OCI-LY7 (cell line): ENCODE data around the gene ZNF467. TPM values are rescaled to one million over a fixed set of nuclear protein-coding genes. Genes with fewer than 3 reads are reported as not detected.

Experiments
- BruUV-seq: library from RNA; stranded (reverse); fragments of 400-500 nt; replicated peaks from 2 replicates; lab custom pipeline; 2021; lab: Mats Ljungman, UMichigan
- CTCF ChIA-PET: fragments of 300-600 bp; sonication (Branson Sonifier 250); formaldehyde crosslinking; loops from one replicate; lab custom pipeline; 2022; ENCODE audit warnings: antibody characterized with exemption; ENCODE audit not compliant: unreplicated experiment; lab: Charles Lee
- POLR2A ChIA-PET: fragments of 300-600 bp; sonication (Branson Sonifier 250); formaldehyde crosslinking; loops from one replicate; lab custom pipeline; 2022; ENCODE audit warnings: antibody characterized with exemption; lab: Charles Lee
- DNase-seq: peaks from one replicate; pipeline ENCODE4 v3.0.0-alpha.2; 2015; ENCODE audit warnings: low spot score
- H2AFZ ChIP-seq: fragments of 200-600 bp; sonication (generic), shearing (Covaris generic); 2 replicates; pipeline ENCODE4 v1.6.1; 2014; ENCODE audit warnings: mild to moderate bottlenecking, antibody characterized with exemption, low read length, moderate library complexity
- H3K27ac ChIP-seq: fragments of 200-600 bp; sonication (generic); 2 replicates; pipeline ENCODE4 v1.5.1; 2014; ENCODE audit warnings: mixed run types, low read depth, mild to moderate bottlenecking, moderate library complexity, low read length, inconsistent platforms; ENCODE audit not compliant: poor library complexity, severe bottlenecking
- H3K36me3 ChIP-seq: fragments of 200-600 bp; sonication (generic); 2 replicates; pipeline ENCODE4 v1.6.1; 2014; ENCODE audit warnings: mild to moderate bottlenecking, antibody characterized with exemption, low read length, moderate library complexity, mixed read lengths; ENCODE audit not compliant: insufficient read depth
- H3K4me1 ChIP-seq: fragments of 200-600 bp; sonication (generic); 2 replicates; pipeline ENCODE4 v1.5.1; 2014; ENCODE audit warnings: mild to moderate bottlenecking, low read length; ENCODE audit not compliant: insufficient read depth, poor library complexity, severe bottlenecking
- H3K4me2 ChIP-seq: fragments of 200-600 bp; sonication (generic); 2 replicates; pipeline ENCODE4 v1.6.1; 2014; ENCODE audit warnings: mild to moderate bottlenecking, low read length
- H3K4me3 ChIP-seq: fragments of 200-600 bp; sonication (generic); 2 replicates; pipeline ENCODE4 v1.5.1; 2014; ENCODE audit warnings: mild to moderate bottlenecking, low read depth, low read length; ENCODE audit not compliant: poor library complexity, severe bottlenecking
- H3K79me2 ChIP-seq: fragments of 200-600 bp; sonication (generic); 2 replicates; pipeline ENCODE4 v1.6.1; 2016; ENCODE audit warnings: low read depth, mild to moderate bottlenecking, low read length, moderate library complexity, mixed read lengths; ENCODE audit not compliant: insufficient read depth
- H3K9me2 ChIP-seq: fragments of 200-600 bp; sonication (generic); 2 replicates; pipeline ENCODE4 v1.6.1; 2016; ENCODE audit warnings: mild to moderate bottlenecking, low read length, mixed read lengths; ENCODE audit not compliant: insufficient read depth
- H3K9me3 ChIP-seq: fragments of 200-600 bp; sonication (generic); 2 replicates; pipeline ENCODE4 v1.6.1; 2014; ENCODE audit warnings: mild to moderate bottlenecking, mixed run types, low read length, mixed read lengths
- H4K20me1 ChIP-seq: fragments of 200-600 bp; sonication (generic); 2 replicates; pipeline ENCODE4 v1.6.1; 2014; ENCODE audit warnings: mild to moderate bottlenecking, antibody characterized with exemption, low read length, moderate library complexity, mixed read lengths; ENCODE audit not compliant: insufficient read depth
- CTCF ChIP-seq: fragments of 200-600 bp; sonication (generic); conservative IDR thresholded peaks from 2 replicates; pipeline ENCODE4 v1.5.1; 2014; ENCODE audit warnings: mild to moderate bottlenecking, antibody characterized with exemption, low read length, moderate library complexity, mixed read lengths
- EZH2phosphoT487 ChIP-seq: fragments of 200-600 bp; sonication (generic); IDR thresholded peaks from 2 replicates; pipeline ENCODE4 v1.6.1; 2018; ENCODE audit warnings: low read depth, borderline replicate concordance, mild to moderate bottlenecking, mixed run types, antibody characterized with exemption, low read length, moderate library complexity, mixed read lengths
- intact Hi-C: fragments of 100-400 bp; cut with micrococcal nuclease; formaldehyde crosslinking; loops from one replicate; pipeline ENCODE4 v1.10.0; 2022; ENCODE audit not compliant: unreplicated experiment
- total RNA-seq, 2 experiments: library from RNA; depleted of rRNA in 1 of 2; stranded (reverse); fragments of >200 nt in 1 of 2; shearing (Covaris generic) in 1 of 2; gene quantifications; 2 replicates each; pipeline ENCODE4 v1.2.3, GENCODE V29; 2014 to 2022

Gene ZNF467
- total RNA-seq, 2 experiments from 2014 or later = 0.22 to 0.40 TPM

GRCh38 chr7:149799397-149800168, 26.2 kb upstream of the ZNF467 start:
- Histone ChIP-seq H3K79me2 (no peaks in the 10 kb centered on the region), H3K9me3 (no peaks in the 10 kb centered on the region), H3K27ac (no peak overlapping the region), H3K36me3 (no peaks in the 10 kb centered on the region), H3K9me2 (no peaks in the 10 kb centered on the region), H3K4me1 (no peaks in the 10 kb centered on the region), H4K20me1 (no peaks in the 10 kb centered on the region), H3K4me3 (no peak overlapping the region), H2AFZ (no peak overlapping the region), H3K4me2 (no peak overlapping the region)
- DNase-seq = peak; percentile 63
- ChIA-PET POLR2A (no interaction called here), CTCF (interaction anchor here (1.1 kb wide), 1 partner anchor 18 kb away, joined by 4 read pairs; no protein-coding TSS in a partner anchor)
- TF ChIP-seq CTCF (peak; percentile 82), EZH2phosphoT487 (no peak)
- intact Hi-C loops = loop anchor here (1.0 kb wide), 1 partner anchor 137 kb away; no protein-coding TSS in a partner anchor
- no TSS peak for BruUV-seq

- H3K9me3 ChIP-seq = no peaks in the 10 kb centered on the region
- no peaks in the 10 kb centered on the region for H3K4me1 ChIP-seq
- no peaks in the 10 kb centered on the region for H4K20me1 ChIP-seq
- H3K9me2 ChIP-seq = no peaks in the 10 kb centered on the region
- ChIA-PET CTCF (no interaction called here), POLR2A (no interaction called here)
- no TSS peak for BruUV-seq
- no peak overlapping the region for H3K27ac ChIP-seq
- H3K36me3 ChIP-seq = no peaks in the 10 kb centered on the region
- H2AFZ ChIP-seq = no peak overlapping the region
- no peak for DNase-seq
- no peak overlapping the region for H3K4me3 ChIP-seq
- intact Hi-C loops = no loop called here
- no peak for TF ChIP-seq CTCF
- TF ChIP-seq EZH2phosphoT487 = no peak
- H3K4me2 ChIP-seq = no peak overlapping the region
- no peaks in the 10 kb centered on the region for H3K79me2 ChIP-seq
Measured at GRCh38 chr7:149797771-149798170, 24.4 kb upstream of the ZNF467 start.

DNA sequence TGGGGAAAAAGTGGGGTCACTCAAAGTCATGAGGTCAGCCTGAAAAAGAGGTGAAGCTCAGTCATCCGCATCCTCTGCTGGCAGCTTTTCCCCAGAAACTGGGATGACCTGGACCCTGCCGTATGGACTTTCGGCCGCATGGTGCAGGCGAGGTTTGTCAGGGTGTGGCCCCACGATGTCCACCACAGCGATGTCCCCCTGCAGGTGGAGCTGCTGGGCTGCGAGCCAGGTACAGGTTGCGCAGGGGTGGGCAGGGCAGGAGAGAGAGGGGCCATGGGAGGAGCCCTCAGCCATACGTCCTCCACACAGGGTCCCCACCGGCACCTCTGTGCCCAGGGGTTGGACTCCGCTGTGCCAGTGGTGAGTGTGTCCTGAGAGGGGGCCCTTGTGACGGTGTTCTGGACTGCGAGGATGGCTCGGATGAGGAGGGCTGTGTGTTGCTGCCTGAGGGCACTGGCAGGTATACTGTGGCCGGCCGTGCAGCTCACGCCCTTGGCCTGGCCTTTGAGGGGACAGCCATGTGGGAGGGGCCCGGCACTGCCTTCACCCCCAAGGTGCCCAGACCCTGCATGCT, 23.0 kb upstream of the ZNF467 start:
- no TSS peak for BruUV-seq
- CTCF ChIA-PET = interaction anchor here (0.6 kb wide), 1 partner anchor 723 kb away, joined by 3 read pairs; no protein-coding TSS in a partner anchor
- H3K4me1 ChIP-seq = no peaks in the 10 kb centered on the region
- POLR2A ChIA-PET = no interaction called here
- no peaks in the 10 kb centered on the region for H3K79me2 ChIP-seq
- no peaks in the 10 kb centered on the region for H3K9me3 ChIP-seq
- no peak overlapping the region for H2AFZ ChIP-seq
- intact Hi-C loops = no loop called here
- no peaks in the 10 kb centered on the region for H4K20me1 ChIP-seq
- no peak overlapping the region for H3K4me2 ChIP-seq
- no peak overlapping the region for H3K4me3 ChIP-seq
- H3K27ac ChIP-seq = no peak overlapping the region
- DNase-seq = no peak
- H3K36me3 ChIP-seq = no peaks in the 10 kb centered on the region
- TF ChIP-seq EZH2phosphoT487 (no peak), CTCF (no peak)
- no peaks in the 10 kb centered on the region for H3K9me2 ChIP-seq
